NCI-H128 (cell line): Measurements from ENCODE around the gene PER3.

Source experiments
- DNase-seq: peaks from one replicate; lab custom pipeline; 2025; ENCODE audit not compliant: unreplicated experiment; lab: John Stamatoyannopoulos, UW

The PER3 gene

DNA sequence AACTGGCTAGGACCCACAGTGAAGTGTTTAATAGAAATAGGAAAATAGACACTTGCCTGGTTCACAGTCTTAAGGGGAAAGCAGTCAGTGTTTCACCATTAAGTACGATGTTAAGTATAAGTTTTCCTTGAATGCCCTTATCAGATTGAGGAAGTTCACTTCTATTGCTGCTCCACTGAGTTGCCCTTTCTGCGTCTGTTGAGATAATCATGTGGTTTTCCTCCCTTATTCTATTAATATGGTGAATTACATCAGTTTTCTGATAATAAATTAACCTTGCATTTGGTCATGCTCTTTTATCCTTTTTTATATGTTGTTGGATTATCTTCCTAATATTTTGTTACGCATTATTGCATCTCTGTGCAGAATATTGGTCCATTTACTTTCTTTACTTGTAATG is 47.4 kb downstream of the PER3 start:
- no peak for DNase-seq

GRCh38 chr1:7833035-7833434 is 48.9 kb downstream of the PER3 start:
- no peak for DNase-seq

DNA sequence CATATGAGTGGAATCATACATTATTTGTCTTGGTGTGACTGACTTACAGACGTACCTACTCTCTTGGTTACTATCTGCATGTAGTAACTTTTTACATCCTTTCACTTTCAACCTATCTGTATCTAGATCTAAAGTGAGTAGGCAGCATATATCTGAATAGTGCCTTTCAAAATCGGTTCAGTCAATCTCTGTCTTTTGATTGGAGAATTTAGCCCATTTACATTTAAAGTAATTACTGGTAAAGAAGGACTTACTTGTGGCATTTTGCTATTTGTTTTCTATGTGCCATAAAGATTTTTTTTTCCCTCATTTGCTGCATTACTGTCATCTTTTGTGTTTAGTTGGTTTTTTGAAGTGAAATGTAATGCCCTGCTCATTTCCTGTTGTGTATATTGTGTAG is 54.6 kb downstream of the PER3 start:
- no peak for DNase-seq

DNA sequence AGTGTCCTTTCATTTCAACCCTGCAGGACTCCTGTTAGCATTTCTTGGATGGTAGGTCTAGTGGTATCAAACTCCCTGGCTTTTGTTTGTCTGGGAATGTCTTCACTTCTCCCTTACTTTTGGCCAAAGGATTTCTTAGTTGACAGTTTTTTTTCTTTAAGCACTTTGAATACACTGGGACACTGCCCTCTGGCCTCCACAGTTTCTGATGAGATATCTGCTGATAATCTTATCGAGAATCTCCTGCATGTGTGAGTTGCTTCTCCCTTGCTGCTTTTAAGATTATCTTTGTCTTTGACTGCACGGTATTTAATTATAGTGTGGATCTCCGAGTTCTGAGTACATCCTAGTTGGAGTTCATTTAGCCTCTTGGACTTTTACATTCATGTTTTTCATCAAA is 55.4 kb downstream of the PER3 start:
- DNase-seq = no peak

DNA sequence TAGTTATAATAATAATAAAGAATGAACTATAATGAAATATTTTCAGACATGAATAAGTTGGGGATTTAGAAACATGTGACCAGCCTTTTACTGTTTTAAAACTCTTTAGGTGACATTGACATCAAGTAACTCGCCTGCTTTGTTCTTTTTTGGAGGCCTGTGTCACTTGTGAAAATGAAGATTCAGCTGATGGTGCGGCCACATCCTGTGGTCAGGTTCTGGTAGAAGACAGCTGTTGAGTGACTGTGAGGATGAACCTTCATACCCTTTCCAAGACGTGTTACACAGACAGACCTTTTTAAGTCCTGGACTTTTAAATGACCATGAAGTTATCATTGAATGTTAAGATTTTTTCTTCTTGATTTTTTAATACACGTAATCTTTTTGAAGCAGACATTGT is 58.4 kb downstream of the PER3 start:
- no peak for DNase-seq

GRCh38 chr1:7845761-7846160 is 61.7 kb downstream of the PER3 start:
- no peak for DNase-seq

GRCh38 chr1:7846656-7847055 is 62.6 kb downstream of the PER3 start:
- no peak for DNase-seq

DNA sequence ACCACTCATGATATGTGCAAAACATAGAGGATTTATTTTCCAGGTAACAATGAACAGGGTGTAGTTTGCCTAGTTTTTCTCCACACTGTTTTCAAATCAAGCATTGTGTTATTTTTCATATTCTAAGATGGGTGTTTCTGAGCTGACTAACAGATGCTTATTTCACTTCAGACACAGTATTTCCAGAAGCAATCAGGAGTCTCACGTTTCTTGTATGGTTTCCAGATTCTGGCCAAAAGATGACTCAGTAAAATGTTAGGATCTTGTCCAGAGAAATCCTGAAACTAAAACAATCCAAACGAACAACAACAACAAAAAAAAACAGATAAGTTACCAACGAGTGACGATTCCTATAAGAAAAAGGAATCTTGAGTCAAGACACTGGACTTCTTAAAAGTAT is 63.5 kb downstream of the PER3 start:
- DNase-seq = no peak

DNA sequence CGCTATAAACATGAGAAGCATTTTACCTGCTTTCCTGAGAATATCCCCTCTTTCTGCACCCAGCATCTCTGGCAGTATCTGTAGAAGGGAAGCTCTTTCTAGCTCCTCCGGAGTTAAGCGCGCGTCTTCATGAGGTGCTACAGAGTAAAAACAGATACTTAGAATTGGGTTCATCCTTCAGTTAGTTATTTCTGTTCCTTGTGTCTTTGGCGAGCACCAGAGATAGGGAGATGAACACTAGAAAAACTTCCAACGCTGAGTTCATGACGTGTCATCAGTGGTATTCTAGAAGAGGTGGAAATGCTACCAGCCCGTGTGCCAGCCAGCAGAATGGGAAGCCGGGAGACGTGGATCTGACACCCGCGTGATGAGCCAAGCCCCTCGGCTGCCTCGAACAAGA is 66.7 kb downstream of the PER3 start:
- no peak for DNase-seq

- DNase-seq = no peak
Observed at GRCh38 chr1:7852804-7853683, 69.0 kb downstream of the PER3 start, which contains the start of gene UTS2. Gene UTS2, minus strand, starts transcription at chr1:7853065. Its CDS starts 62 bp downstream, at chr1:7853003.

DNA sequence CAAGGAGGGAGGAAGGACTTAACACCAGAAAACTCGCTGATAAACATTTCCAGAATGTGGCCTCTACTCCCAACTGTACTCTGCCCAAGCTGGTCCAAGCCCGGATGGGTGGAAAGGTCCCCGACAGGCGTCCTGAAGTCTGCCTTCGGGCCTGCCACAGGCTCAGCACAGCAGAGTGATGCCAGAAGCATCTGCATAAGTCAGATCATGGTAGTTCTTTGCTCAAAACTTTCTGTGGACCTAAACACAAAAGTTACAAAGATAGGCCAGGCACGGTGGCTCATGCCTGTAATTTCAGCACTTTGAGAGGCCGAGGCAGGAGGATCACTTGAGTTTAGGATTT is 69.6 kb downstream of the PER3 start:
- no peak for DNase-seq

GRCh38 chr1:7856345-7856744 is 72.3 kb downstream of the PER3 start:
- DNase-seq = no peak

DNA sequence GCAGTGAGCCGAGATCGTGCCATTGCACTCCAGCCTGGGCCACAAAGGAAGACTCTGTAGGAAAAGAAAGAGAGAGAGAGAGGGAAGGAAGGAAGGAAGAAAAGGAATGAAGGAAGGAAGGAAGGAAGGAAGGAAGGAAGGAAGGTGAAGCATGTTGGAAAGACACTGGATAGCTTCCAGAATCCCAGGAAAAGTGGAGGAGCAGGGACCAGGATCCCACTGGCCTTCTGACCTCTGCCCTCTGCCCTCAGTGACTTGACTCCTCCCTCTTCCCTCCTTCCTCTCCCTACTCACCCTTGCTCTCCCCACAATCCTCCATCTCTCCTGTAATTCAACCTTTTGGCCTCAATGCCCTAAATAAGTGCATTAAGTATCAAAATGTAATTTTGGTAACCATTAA is 72.9 kb downstream of the PER3 start:
- DNase-seq = no peak

- DNase-seq = no peak
Observed at GRCh38 chr1:7857985-7858384, 73.9 kb downstream of the PER3 start.

- no peak for DNase-seq
Observed at GRCh38 chr1:7859406-7859805, 75.3 kb downstream of the PER3 start.

GRCh38 chr1:7860130-7860529 is 76.0 kb downstream of the PER3 start:
- DNase-seq = no peak

GRCh38 chr1:7861452-7861851 is 77.4 kb downstream of the PER3 start:
- DNase-seq = no peak

- no peak for DNase-seq
Observed at GRCh38 chr1:7862211-7863060, 78.3 kb downstream of the PER3 start.

GRCh38 chr1:7863756-7864328 is 79.8 kb downstream of the PER3 start:
- DNase-seq = no peak

GRCh38 chr1:7865978-7866377 is 81.9 kb downstream of the PER3 start:
- no peak for DNase-seq

DNA sequence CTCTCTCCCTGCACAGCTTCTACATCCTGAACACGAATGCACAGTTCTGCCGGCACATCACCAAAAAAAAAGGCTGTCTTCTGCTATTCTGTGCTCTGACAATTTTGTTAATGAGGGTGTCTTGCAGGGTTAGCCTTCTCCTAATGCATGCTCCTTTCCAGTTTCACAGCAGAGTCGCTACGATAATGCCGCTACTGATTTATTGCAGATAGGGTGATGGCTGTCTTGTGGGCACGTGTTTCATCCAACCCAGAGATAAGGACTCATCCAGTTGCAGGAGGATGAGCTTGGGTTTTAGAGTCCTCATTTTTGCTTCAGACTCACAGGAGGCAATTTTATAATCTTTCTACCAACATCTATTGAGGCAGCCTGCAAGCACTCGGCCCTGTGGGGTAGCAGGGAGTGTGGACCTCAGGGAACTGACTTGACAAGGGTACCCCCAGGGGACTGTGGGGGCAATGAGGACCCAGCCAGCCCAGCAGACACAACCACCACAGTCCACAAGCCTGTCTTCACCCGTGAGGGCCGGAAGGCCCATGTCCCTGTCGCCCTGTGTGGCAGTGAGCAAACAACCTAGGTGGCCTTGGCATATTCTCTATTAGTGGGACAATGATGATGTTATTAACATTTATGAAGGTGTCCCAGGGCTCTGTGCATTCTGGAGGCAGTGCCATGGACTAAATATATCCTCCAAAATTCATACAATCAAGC is 84.1 kb downstream of the PER3 start:
- no peak for DNase-seq
